Fibroblast of lung (primary cell): ENCODE measurements around the gene ATXN1. TPM values are rescaled to one million over a fixed set of nuclear protein-coding genes. Genes with fewer than 3 reads are reported as not detected.

ENCODE experiments used
- DNase-seq, 2 donors: peaks; one replicate each; pipeline versions ENCODE4 v3.0.0 to v3.0.0-alpha.2; 2010; ENCODE audit warnings: low read depth in 2 of 2
- H2AFZ ChIP-seq: 2 replicates; pipeline ENCODE4 v1.5.1; 2012; ENCODE audit warnings: low read length, control low read depth, inconsistent platforms
- H3K27ac ChIP-seq: 2 replicates; pipeline ENCODE4 v1.5.1; 2011; ENCODE audit warnings: low read length, control low read depth; ENCODE audit not compliant: insufficient read depth
- H3K27me3 ChIP-seq: 2 replicates; pipeline ENCODE4 v1.5.1; 2011; ENCODE audit warnings: mild to moderate bottlenecking, low read length; ENCODE audit not compliant: control insufficient read depth, insufficient read depth
- H3K36me3 ChIP-seq: 2 replicates; pipeline ENCODE4 v1.5.1; 2011; ENCODE audit warnings: low read length; ENCODE audit not compliant: control insufficient read depth, insufficient read depth
- H3K4me1 ChIP-seq: 2 replicates; pipeline ENCODE4 v1.5.1; 2011; ENCODE audit warnings: low read length; ENCODE audit not compliant: control insufficient read depth, insufficient read depth; ENCODE audit errors: extremely low read depth
- H3K4me2 ChIP-seq: 2 replicates; pipeline ENCODE4 v1.5.1; 2011; ENCODE audit warnings: low read length, control low read depth; ENCODE audit not compliant: insufficient read depth; ENCODE audit errors: extremely low read depth
- H3K4me3 ChIP-seq, 4 experiments: fragments of 200-600 bp in 1 of 4; sonication (generic) in 1 of 4; replicated peaks in 1 of 4; 2 replicates each; pipeline ENCODE4 v1.5.1; 2011 to 2016; ENCODE audit warnings: low read length in 4 of 4, low read depth in 3 of 4, mild to moderate bottlenecking in 3 of 4, control low read depth in 2 of 4, inconsistent platforms in 1 of 4, mixed read lengths in 1 of 4; ENCODE audit not compliant: insufficient read depth in 1 of 4; ENCODE audit errors: control extremely low read depth in 1 of 4
- H3K79me2 ChIP-seq: 2 replicates; pipeline ENCODE4 v1.5.1; 2012; ENCODE audit warnings: mild to moderate bottlenecking, low read length, inconsistent platforms; ENCODE audit not compliant: control insufficient read depth, insufficient read depth
- H3K9ac ChIP-seq: 2 replicates; pipeline ENCODE4 v1.5.1; 2011; ENCODE audit warnings: mild to moderate bottlenecking, low read length, control low read depth; ENCODE audit not compliant: insufficient read depth
- H3K9me3 ChIP-seq: 2 replicates; pipeline ENCODE4 v1.5.1; 2012; ENCODE audit warnings: low read depth, low read length; ENCODE audit not compliant: control insufficient read depth, insufficient read depth
- H4K20me1 ChIP-seq: 2 replicates; pipeline ENCODE4 v1.5.1; 2011; ENCODE audit warnings: low read length; ENCODE audit not compliant: control insufficient read depth, insufficient read depth; ENCODE audit errors: extremely low read depth
- EZH2 ChIP-seq: IDR thresholded peaks from 2 replicates; pipeline ENCODE4 v1.5.1; 2012; ENCODE audit warnings: low read length, control low read depth, mild to moderate bottlenecking; ENCODE audit errors: missing control alignments
- polyA plus RNA-seq, 2 donors: library from polyadenylated mRNA; depleted of rRNA in 1 of 2; stranded (reverse) in 1 of 2; unstranded in 1 of 2; fragments of >200 nt; gene quantifications; 2 replicates each; pipeline ENCODE4 v1.2.1, GENCODE V29; 2011 to 2012; ENCODE audit warnings: missing spikeins in 1 of 2
- total RNA-seq: library from RNA; depleted of rRNA; stranded (reverse); fragments of >200 nt; gene quantifications from 2 replicates; pipeline ENCODE4 v1.2.1, GENCODE V29; 2014
- TF ChIP-seq, protein P1 (sequence below), 2 donors: IDR thresholded peaks in 1 of 2; conservative IDR thresholded peaks in 1 of 2; 1 replicate in 1 of 2; 2 replicates in 1 of 2; pipeline ENCODE4 v1.5.1; 2011 to 2012; ENCODE audit warnings: low read length in 2 of 2, control low read depth in 1 of 2, inconsistent platforms in 1 of 2, low read depth in 1 of 2, mild to moderate bottlenecking in 1 of 2

Gene ATXN1
- total and polyA plus RNA-seq, 2 donors (not counting 1 experiment from before 2014, with no cell fraction given): 15.8 to 40.5 TPM

DNA sequence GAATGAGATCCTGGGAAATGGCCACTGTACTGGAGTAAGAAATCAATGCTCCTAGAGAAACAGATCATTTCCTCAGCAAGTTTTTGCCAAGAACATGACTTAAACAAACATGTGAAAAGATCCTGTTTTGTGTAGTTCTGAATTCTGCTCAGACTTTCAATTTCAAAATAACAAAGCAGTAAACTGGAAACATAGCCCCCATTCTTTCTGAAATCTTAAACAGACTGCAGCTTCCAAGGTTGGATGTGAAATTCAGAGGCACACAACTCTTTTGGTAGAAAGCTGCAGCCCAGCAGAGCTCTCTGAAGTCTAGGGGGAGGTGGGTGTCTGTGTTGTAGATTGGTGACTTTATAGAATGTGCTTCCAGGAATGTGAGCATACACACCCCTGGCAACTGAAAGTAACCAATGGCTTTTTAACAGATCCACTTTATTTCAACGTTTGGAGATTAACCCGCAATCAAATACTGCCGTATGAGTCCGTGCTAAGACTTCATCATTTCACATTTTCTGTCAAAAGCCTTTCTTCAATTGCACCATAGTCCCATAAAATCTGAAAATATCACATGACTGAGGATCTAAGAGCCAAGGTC is 86.4 kb downstream of the ATXN1 start:
- Histone ChIP-seq H3K9ac (no peak overlapping the region), H4K20me1 (no peaks in the 10 kb centered on the region), H3K4me2 (peak overlapping the region; percentile 27), H3K4me3 (peak overlapping the region in 1 of 4 experiments; percentile 5), H3K27ac (peak overlapping the region; percentile 37), H2AFZ (no peak overlapping the region), H3K79me2 (peaks cover 3% of the 10 kb centered on the region), H3K4me1 (peaks cover 23% of the 10 kb centered on the region), H3K9me3 (no peaks in the 10 kb centered on the region), H3K36me3 (no peaks in the 10 kb centered on the region), H3K27me3 (no peaks in the 10 kb centered on the region)
- TF ChIP-seq EZH2: no peak
- TF ChIP-seq, protein P1, sequence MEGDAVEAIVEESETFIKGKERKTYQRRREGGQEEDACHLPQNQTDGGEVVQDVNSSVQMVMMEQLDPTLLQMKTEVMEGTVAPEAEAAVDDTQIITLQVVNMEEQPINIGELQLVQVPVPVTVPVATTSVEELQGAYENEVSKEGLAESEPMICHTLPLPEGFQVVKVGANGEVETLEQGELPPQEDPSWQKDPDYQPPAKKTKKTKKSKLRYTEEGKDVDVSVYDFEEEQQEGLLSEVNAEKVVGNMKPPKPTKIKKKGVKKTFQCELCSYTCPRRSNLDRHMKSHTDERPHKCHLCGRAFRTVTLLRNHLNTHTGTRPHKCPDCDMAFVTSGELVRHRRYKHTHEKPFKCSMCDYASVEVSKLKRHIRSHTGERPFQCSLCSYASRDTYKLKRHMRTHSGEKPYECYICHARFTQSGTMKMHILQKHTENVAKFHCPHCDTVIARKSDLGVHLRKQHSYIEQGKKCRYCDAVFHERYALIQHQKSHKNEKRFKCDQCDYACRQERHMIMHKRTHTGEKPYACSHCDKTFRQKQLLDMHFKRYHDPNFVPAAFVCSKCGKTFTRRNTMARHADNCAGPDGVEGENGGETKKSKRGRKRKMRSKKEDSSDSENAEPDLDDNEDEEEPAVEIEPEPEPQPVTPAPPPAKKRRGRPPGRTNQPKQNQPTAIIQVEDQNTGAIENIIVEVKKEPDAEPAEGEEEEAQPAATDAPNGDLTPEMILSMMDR (conservative IDR thresholded peaks at IDR 0.05 in 1 of 2, IDR thresholded peaks at IDR 0.05 in 1 of 2; ENCODE audit: low read depth in 1 of 2, low read length in 2 of 2): no peak
- DNase-seq: peak; percentile 55 to 84

DNA sequence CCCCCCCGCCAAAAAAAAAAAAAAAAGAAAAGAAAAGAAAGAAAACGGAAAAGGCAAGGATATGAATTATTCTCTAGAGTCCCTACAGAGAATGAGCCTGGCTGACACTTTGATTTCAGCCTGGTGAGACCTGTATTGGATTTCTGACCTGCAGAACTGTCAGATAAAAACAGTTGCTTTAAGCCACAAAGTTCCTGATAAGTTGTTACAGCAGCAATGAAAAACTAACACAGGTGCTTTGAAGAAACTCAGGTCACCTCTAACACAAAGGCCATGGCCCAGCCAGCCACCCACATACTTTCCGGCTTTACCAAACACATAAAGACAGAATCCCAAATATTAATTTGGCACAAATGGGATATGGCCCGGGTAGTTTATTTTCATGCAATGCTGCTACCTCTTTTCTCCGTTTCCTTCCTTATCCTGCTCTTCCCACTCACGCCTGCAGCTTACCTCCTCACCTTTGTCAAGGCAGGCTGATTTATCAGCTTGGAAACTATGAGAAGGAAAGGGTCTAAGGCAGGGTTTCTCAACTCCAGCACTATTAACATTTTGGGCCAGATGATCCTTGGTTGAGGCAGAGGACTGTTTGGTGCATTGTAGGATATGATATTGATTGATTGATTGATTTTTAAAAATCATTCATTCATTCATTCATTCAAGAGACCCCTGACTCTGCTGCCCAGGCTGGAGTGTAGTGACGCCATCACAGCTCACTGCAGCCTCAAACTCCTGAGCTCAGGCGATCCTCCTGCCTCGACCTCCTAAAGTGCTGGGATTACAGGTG is 88.1 kb downstream of the ATXN1 start:
- peaks cover 3% of the 10 kb centered on the region for H3K79me2 ChIP-seq
- TF ChIP-seq, protein P1 (conservative IDR thresholded peaks at IDR 0.05 in 1 of 2, IDR thresholded peaks at IDR 0.05 in 1 of 2; ENCODE audit: low read depth in 1 of 2, low read length in 2 of 2): no peak
- DNase-seq: no peak
- H3K9ac ChIP-seq: no peak overlapping the region
- no peak overlapping the region for H3K4me2 ChIP-seq
- no peak overlapping the region for H3K4me3 ChIP-seq
- no peaks in the 10 kb centered on the region for H4K20me1 ChIP-seq
- H2AFZ ChIP-seq: no peak overlapping the region
- no peaks in the 10 kb centered on the region for H3K27me3 ChIP-seq
- H3K36me3 ChIP-seq: no peaks in the 10 kb centered on the region
- no peaks in the 10 kb centered on the region for H3K9me3 ChIP-seq
- peaks cover 27% of the 10 kb centered on the region for H3K4me1 ChIP-seq
- no peak overlapping the region for H3K27ac ChIP-seq

DNA sequence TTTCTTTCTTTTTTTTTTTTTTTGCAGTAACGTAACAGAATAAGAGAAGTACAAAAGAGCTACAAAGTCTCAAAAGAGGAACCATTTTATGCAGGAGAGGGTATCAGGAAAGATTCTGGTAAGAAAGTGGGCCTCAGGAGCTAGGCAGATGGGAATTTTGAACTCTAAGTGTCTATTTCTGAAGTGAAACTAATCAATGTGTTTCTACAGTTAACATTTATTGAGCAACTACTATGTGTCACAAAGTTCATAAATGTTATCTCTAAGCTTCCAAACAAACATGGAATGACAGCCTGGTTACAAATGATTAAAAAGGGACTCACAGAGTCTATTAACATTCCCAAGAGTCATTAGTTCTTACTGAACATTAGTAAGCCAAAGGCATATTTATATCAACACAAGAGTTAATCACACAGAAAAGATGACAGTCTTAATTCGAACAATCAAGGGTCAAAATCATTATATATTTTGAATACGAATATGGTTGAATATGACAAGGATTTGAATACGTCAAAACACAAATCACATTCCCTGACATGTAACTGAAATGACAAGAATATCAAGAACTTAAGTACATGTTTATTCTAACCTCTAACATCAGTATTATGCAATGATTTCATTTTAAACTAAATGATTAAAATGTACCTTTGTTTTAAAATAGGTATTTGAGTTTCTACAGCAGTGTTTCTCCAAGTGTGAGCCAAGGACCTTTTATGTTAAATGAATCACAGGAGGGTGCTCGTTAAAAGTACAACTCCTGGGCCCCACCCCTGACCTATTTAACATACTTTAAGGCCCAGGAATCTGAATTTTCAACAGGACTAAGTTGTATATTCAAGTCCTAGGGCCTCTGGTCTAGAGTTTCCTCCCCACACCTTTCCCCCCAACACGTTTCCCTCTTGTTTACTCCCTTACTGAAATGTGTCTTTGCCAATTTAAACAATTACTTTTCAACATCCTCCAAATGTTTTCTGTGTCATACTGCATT is 89.7 kb downstream of the ATXN1 start:
- TF ChIP-seq EZH2: no peak
- TF ChIP-seq, protein P1 (conservative IDR thresholded peaks at IDR 0.05 in 1 of 2, IDR thresholded peaks at IDR 0.05 in 1 of 2; ENCODE audit: low read depth in 1 of 2, low read length in 2 of 2): no peak
- Histone ChIP-seq H3K9me3 (no peaks in the 10 kb centered on the region), H2AFZ (no peak overlapping the region), H4K20me1 (no peaks in the 10 kb centered on the region), H3K79me2 (peaks cover 3% of the 10 kb centered on the region), H3K36me3 (no peaks in the 10 kb centered on the region), H3K9ac (no peak overlapping the region), H3K4me3 (no peak overlapping the region), H3K4me2 (peak overlapping the region; percentile 32), H3K27me3 (no peaks in the 10 kb centered on the region), H3K27ac (no peak overlapping the region), H3K4me1 (peaks cover 19% of the 10 kb centered on the region)
- DNase-seq: no peak
